GM12873 (cell line): Measurements from ENCODE around the gene RTKN.

ENCODE experiments used
- TF ChIP-seq, protein P1 (sequence below): IDR thresholded peaks from 2 replicates; pipeline ENCODE4 v1.5.1; 2012; ENCODE audit warnings: low read depth, mild to moderate bottlenecking, moderate library complexity, low read length, control low read depth; ENCODE audit not compliant: insufficient read depth; ENCODE audit errors: missing control alignments

RTKN gene

DNA sequence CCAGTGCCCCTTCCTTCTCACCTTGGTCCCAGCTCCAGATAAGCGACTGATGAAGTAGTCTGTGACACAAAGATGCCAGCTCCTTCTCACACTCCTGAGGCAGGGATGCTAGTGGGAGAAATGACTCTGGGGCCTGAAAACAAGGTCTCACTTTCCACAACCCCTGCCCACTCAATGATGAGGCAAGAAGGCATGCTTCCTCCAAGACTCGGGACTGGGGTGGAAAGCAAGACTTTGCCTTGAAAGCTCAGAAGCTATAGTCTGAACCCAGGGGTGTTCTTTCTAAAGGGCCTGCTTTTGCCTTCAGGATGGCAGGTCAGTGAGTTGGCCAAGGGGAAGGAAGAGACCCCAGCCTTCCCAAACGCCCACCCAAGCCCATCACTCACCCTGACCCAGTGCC lies 39.7 kb upstream of the RTKN start:
- TF ChIP-seq, protein P1, sequence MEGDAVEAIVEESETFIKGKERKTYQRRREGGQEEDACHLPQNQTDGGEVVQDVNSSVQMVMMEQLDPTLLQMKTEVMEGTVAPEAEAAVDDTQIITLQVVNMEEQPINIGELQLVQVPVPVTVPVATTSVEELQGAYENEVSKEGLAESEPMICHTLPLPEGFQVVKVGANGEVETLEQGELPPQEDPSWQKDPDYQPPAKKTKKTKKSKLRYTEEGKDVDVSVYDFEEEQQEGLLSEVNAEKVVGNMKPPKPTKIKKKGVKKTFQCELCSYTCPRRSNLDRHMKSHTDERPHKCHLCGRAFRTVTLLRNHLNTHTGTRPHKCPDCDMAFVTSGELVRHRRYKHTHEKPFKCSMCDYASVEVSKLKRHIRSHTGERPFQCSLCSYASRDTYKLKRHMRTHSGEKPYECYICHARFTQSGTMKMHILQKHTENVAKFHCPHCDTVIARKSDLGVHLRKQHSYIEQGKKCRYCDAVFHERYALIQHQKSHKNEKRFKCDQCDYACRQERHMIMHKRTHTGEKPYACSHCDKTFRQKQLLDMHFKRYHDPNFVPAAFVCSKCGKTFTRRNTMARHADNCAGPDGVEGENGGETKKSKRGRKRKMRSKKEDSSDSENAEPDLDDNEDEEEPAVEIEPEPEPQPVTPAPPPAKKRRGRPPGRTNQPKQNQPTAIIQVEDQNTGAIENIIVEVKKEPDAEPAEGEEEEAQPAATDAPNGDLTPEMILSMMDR = no peak

GRCh38 chr2:74474899-74475298 lies 33.2 kb upstream of the RTKN start:
- TF ChIP-seq, protein P1 = peak; percentile 63

DNA sequence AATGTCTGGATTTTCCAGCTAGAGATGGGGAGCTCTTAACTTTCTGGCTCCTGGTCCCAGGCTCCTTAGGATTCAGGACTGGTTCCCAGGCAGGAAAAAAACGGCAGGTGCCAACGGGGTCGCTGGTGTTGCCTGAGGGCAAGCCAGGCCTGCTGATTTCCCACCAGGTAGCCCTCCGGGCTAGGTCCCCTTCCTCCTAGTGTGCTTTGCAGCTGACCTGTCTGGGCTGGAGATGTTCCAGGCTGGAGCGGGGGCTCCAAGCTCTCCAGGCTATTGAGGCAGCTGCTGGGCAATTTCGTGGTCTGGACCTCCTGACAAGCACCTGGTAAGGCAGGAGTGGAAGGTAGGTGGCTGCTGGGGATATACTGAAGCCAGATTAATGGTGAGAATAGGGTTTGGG lies 32.7 kb upstream of the RTKN start:
- TF ChIP-seq, protein P1 = no peak

DNA sequence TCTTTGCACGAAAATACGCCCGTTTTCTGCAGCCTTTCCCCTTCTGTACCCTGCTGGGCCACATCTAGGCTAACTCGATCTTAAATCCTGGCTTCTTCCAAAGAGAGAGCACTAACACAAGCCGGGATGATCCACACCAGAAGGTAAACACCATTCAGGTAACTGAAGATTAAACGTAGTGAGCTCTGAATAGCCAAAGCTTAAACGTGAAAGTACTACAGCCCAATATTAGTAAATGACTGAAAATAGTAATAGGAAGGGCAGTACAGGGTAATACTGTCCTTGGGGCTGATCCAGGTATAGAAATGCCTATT lies 31.2 kb upstream of the RTKN start:
- TF ChIP-seq, protein P1 = no peak

DNA sequence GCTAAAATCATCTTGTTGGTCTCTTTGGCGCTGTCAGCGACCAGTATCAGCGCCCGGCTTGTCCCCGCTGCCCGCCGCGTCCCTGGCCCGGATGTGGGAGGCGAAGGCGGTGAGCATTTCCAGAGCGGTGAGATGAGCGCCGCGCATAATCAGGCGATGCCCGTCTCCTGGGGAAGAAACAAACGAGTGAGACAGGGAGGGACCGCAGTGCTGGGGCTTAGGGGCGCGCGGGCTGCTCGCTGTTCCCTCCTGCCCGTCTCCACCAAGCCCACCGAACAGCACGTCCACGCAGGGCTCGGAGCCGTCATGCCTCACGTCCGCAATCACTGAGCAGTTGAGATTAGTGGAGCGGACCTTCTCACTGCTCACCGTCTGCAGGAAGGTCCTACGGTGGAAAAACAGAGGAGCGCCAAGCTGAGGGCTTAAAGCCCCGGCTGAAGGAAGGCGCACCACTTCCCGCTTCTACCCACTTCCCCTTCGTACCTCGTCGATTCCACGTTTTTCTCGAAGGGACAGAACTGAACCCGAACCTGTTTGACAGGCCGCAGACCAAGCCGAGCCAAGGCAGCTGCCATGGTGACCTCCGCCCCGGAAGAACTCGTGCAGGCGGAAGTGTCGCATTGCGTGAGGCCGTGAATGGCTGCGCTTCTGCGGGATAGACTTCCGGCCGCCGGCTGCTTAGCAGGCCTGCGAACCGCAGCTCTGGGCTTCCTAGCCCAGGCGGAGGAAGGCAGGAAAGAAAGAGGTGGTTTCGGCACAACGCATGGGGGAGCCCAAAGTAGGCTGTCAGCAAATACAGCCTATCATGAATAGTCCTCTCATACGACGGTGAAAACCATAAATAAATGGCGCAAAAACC lies 30.6 kb upstream of the RTKN start, which contains the start of gene MRPL53:
MRPL53 (minus strand) TSS at position 595 of the 859 bp plus-strand sequence; CDS start at position 575, 20 bp downstream.
- TF ChIP-seq, protein P1 = no peak

GRCh38 chr2:74471332-74472065 lies 29.8 kb upstream of the RTKN start:
- TF ChIP-seq, protein P1 = no peak

GRCh38 chr2:74464406-74464805 lies 22.7 kb upstream of the RTKN start:
- TF ChIP-seq, protein P1 = no peak
